GM18505 (cell line): ENCODE data around the gene ERAL1.
"Not testable (repeated sequence)": the region's sequence is repeated elsewhere in the genome, so short reads cannot be mapped to it uniquely, and the experiment has no call there.

Experiments used
- ATAC-seq: cut with Tn5 transposase; IDR thresholded peaks from one replicate; pipeline ENCODE4 v1.9.1; 2021; ENCODE audit not compliant: unreplicated experiment
- POLR2A ChIP-seq: IDR thresholded peaks from 4 replicates; pipeline ENCODE4 v1.6.1; 2011; ENCODE audit warnings: borderline replicate concordance; ENCODE audit not compliant: insufficient read depth, insufficient read length; ENCODE audit errors: extremely low read depth

Gene ERAL1

GRCh38 chr17:28880572-28880945 lies 25.7 kb downstream of the ERAL1 start:
- no peak for ATAC-seq
- no peak for TF ChIP-seq POLR2A

DNA sequence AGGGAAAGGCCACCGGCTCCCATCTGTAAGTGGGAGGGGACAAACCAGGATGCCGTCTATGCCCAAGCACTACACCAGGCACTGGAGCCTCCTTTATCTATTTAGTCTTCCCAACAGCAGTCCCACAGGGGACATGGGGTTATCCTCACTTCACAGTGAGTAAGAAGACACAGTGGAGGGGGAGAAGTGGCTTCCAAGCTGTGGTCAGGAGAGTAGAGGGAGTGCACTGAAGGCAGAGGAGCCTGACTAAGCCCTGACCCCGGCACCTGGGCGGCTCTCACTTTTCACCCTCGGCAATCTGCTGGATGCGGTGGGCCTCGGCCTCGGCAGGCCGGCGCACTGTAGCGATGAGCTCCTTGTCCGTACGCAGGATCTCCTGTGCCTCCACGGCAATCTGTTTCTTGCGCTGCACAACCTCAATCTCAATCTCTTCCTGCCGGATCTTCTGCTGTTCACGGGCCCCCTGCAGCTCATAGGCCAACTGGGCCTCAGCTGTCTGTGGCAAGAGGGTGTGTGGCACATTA lies 26.8 kb downstream of the ERAL1 start:
- no peak for ATAC-seq
- no peak for TF ChIP-seq POLR2A

GRCh38 chr17:28882154-28882895 lies 27.5 kb downstream of the ERAL1 start:
- no peak for TF ChIP-seq POLR2A
- ATAC-seq = no peak

DNA sequence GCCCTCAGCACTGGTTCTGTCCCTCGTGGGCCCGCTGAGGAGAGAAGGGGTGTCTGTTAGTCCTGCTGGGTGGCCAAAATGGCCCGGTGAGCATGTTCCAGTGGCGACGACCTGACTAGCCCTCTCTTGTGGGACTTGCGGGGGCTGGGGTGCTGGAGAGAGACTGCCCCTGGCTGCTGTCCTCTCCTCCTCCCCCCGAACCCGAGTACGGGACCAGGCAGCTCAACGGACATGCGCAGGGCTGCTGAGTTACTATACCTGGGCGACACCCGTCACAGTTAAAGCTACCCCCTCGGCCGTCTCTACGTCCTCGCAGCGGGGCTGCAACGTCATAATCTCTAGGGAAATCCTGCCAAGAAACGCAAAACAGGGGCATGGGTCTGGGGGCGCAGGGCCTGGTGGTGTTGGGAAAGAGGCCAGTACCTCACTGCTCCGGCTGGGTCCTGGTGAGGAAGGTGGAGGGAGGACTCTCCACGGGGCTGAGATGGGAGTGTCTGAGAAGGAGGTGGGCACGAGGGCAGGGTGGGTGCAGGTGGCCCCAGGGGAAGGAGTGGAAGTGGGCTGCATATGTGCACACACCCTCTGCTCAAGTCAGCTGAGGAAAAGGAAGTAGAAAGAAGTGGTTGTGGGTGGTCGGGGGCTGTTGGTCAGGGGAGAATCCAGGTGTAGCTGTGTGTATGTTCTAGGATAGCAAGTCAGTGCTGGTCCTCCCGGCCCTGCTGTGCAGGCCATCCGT lies 29.3 kb downstream of the ERAL1 start:
- ATAC-seq = no peak

DNA sequence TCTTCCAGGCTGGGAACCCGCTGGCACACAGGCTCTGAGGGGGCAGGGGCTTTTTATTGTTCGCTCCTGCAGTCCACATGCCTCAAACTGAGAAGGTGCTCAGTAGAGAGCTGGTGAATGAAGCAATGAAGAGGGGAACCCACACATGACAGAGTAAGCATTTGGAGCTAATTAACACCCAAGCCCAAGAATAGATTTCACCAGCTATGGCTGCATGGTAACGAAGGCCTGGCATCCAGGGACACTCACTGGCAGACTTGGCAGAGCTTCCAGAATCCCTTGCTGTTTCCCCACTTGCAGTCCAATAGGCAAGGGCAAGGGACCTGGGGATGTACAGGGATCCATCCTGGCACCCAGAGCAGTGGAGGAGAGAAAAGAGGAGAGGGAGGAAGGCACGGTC lies 30.5 kb downstream of the ERAL1 start:
- no peak for ATAC-seq
- no peak for TF ChIP-seq POLR2A

More for the DNA sequence above, 29.3 kb downstream of the ERAL1 start:
- TF ChIP-seq POLR2A = no peak

DNA sequence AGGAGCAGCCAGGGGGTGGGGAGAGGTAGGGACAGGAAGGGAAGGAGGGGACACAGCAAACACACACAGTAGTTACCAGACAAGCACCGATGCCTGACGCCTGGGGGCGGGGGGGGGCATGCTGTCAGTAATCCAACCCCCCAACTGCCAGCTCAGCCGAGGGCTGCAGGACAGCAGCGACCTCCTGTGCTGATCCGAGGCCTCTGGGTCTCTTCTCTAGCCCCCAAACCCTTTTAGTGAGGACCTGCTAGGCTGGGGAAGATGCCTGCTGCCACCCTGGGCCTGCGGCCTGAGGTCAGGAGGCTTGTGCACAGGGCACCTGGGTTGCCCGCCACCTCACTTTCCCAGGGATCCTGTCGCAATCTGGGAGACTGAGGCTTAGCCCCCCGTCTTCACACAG lies 31.1 kb downstream of the ERAL1 start:
- TF ChIP-seq POLR2A = no peak
- ATAC-seq = no peak

DNA sequence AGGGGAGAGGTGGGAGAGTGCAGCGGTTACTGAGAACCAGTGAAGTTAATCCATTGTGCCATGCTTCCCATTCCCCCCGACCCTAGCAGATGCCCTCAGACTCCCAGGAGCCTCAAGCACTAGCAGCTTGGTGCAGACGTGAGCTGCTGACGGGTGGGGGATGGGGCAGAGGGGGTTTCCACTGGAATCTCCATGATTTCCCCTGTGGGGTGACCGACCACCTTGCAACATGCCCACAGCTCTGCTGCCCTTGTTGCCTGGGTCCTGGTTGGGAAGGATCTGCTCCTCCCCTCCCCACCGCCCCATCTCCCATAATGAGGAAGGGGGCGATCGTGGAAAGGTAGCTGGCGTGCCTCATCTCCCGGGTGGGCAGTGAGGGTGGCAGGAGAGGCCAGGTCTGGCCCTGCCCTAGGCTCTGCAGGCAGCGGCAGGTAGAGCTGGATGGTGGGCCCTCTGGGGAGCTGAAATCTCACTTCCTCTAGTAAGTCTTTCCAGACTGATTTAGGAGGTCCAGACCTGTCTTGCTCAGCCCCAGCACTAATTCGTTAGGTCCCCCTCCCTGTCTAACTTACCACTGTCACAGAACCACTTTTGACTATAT lies 33.2 kb downstream of the ERAL1 start:
- no peak for TF ChIP-seq POLR2A
- ATAC-seq = no peak

GRCh38 chr17:28888832-28889231 lies 34.0 kb downstream of the ERAL1 start:
- ATAC-seq = no peak
- TF ChIP-seq POLR2A = no peak

- TF ChIP-seq POLR2A = no peak
- no peak for ATAC-seq
Observed at GRCh38 chr17:28889996-28890395, 35.2 kb downstream of the ERAL1 start.

- TF ChIP-seq POLR2A = no peak
- ATAC-seq = no peak
Observed at GRCh38 chr17:28891201-28891600, 36.4 kb downstream of the ERAL1 start.

DNA sequence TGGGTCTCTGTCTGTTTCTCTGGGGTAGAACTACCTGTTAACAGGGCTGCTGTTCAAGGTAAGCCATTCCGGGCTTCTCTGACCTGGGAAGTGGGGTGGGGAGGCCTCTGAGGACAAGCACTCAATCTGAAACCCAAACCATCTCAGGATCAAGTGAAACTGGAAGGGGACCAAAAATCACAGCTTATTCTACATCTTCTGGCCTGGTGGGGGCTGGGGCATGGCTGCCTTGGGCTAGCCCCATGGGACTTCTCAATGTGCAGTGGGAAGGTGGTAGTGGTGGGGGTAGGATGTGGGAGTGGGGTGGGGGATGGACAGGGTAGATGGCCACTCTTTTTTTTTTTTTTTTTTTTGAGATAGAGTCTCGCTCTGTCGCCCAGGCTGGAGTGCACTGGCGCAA lies 37.2 kb downstream of the ERAL1 start:
- no peak for TF ChIP-seq POLR2A
- ATAC-seq = no peak

DNA sequence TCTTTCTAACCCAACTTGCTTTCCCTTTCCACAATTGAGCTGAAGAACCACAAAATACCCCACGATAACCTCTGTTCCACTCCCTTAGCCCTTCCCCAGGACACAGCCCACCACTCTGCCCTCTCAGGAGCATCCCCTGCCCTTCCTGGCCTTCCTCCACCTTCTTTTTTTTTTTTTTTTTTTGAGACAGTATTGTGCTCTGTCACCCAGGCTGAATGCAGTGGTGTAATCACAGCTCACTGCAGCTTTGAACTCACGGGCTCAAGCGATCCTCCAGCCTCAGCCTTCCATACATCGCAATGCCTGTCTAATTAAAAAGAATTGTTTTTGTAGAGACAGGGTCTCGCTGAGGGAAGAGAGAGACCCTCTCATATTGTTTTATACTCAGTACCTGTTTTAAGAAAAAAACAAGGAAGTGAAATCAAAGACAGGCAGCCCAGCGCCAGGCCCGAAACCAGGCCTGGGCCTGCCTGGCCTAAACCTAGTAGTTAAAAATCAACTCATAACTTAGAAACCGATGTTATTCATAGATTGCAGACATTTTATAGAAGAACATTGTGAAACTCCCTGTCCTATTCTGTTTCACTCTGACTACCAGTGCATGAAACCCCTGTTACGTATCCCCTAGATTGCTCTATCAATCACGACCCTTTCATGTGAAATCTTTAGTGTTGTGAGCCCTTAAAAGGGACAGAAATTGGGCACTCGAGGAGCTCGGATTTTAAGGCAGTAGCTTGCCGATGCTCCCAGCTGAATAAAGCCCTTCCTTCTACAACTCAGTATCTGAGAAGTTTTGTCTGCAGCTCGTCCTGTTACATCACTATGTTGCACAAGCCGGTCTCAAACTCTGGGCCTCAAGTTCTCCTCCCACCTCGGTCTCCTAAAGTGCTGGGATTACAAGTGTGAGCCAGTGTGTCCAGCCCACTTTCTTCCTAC lies 38.7 kb downstream of the ERAL1 start:
- not testable (repeated sequence) for ATAC-seq
